ENCODE results near the gene HMGN5. TPM values are rescaled to one million over a fixed set of nuclear protein-coding genes. Genes with fewer than 3 reads are reported as not detected.

Gene HMGN5
- total RNA-seq, 1 donor from 2014 or later: 3.4 TPM

DNA sequence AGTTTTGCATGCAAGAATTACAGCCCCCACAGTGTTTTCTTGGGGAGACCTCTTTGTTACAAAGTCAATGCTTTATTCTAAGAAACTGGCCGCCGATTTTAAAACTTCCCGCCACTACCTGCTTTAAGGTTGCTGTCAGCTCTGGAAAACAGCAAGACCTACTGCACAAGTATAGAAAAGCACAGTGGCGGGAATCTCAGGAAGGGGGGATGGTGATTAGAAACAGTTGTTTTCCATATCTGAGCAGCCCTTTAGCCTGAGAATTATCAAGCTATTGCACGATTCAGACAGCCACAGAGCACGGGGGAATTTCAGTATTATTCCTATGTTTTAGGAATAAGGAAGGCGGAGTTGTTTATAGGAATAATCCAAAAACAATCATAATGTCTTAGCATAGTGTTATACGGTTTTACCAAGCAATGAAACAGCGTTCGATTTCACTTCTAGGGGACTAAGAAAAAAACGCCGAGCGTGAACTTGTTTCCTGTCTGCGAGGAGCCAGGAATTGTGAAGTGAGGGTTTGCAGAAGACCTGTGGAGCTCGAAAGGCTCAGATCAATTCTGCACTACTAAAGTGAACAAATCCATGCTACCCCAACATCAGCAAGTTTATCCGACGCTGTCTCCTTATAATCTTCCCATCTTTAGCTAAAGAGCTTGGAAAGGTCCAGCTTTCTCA lies 81.3 kb downstream of the HMGN5 start:
- DNase-seq: peak; percentile 14

DNA sequence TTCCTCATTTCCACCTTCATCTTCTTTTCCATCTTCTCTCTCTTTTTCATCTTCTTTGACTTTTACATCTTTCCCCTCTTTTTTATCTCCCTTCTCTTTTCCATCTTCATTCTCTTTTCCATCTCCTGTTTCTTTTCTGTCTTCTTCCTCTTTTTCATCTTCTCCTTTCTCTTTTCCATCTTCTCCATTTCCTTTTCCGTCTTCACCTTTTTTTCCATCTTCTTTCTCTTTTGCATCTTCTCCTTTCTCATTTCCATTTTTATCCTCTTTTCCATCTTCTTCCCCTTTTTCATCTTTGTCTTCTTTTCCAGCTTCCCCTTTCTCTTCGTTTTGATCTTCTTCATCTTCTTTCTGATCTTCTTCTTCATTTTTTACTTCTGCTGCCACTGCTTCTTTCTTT lies 87.0 kb downstream of the HMGN5 start:
- no peak for DNase-seq

DNA sequence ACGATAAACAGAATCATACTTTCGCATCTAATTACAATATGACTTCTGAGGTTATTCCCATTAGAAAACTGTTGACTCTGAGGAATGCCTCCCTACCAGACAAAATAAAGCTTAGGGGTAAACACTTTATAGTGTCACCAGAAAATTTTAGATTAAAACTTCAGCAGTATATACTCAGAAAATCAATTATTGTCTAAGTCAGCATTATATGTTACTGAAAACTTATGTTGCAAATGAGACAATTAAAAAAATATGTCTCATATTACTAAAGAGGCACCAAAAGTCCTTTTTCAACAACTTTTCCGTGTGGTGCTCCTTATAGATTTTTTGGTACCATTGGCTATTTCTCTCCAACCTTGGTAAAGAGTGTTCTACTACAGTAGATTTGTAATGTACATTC lies 91.4 kb downstream of the HMGN5 start:
- no peak for DNase-seq

DNA sequence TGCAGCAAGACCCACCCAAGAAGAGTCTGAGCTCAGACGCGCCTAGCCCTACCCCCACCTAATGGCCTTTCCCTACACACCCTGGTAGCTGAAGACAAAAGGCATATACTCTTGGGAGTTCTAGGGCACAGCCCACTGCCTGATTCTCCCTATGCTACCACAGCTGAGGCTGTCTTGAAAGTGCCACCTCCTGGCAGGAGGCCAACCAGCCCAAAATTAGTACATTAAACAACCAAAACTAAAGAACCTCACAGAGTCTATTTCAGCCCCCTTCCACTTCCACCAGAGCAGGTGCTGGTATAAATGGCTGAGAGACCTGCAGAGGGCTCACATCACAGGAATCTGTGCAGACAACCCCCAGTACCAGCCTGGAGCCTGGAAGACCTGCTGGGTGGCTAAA lies 119.1 kb downstream of the HMGN5 start:
- DNase-seq: no peak

Other genes starting within 250 kb of the HMGN5 start
- 73.3 TPM for gene SH3BGRL, start 189 bp upstream of the HMGN5 start, total RNA-seq